Fibroblast of the aortic adventitia (primary cell): ENCODE measurements around the gene HMCN1. TPM values are rescaled to one million over a fixed set of nuclear protein-coding genes. Genes with fewer than 3 reads are reported as not detected.
"Not testable (repeated sequence)": the region's sequence is repeated elsewhere in the genome, so short reads cannot be mapped to it uniquely, and the experiment has no call there.

Experiments used
- DNase-seq: peaks from one replicate; pipeline ENCODE4 v3.0.0-alpha.2; 2010; ENCODE audit warnings: low read depth
- H3K4me3 ChIP-seq: 2 replicates; pipeline ENCODE4 v1.5.1; 2011; ENCODE audit warnings: low read depth, mild to moderate bottlenecking, control low read depth, low read length, moderate library complexity
- total RNA-seq: library from RNA; depleted of rRNA; stranded (reverse); fragments of >200 nt; gene quantifications from 2 replicates; pipeline ENCODE4 v1.2.3, GENCODE V29; 2012; ENCODE audit warnings: low replicate concordance
- TF ChIP-seq, protein P1 (sequence below): IDR thresholded peaks from 2 replicates; pipeline ENCODE4 v1.5.1; 2011; ENCODE audit warnings: mild to moderate bottlenecking, low read length, control low read depth, inconsistent platforms; ENCODE audit not compliant: insufficient read depth

Gene HMCN1
- total RNA-seq, 1 donor = 106 TPM

GRCh38 chr1:185768371-185768770, 34.2 kb downstream of the HMCN1 start:
- TF ChIP-seq, protein P1, sequence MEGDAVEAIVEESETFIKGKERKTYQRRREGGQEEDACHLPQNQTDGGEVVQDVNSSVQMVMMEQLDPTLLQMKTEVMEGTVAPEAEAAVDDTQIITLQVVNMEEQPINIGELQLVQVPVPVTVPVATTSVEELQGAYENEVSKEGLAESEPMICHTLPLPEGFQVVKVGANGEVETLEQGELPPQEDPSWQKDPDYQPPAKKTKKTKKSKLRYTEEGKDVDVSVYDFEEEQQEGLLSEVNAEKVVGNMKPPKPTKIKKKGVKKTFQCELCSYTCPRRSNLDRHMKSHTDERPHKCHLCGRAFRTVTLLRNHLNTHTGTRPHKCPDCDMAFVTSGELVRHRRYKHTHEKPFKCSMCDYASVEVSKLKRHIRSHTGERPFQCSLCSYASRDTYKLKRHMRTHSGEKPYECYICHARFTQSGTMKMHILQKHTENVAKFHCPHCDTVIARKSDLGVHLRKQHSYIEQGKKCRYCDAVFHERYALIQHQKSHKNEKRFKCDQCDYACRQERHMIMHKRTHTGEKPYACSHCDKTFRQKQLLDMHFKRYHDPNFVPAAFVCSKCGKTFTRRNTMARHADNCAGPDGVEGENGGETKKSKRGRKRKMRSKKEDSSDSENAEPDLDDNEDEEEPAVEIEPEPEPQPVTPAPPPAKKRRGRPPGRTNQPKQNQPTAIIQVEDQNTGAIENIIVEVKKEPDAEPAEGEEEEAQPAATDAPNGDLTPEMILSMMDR = no peak
- H3K4me3 ChIP-seq = no peak overlapping the region
- no peak for DNase-seq

DNA sequence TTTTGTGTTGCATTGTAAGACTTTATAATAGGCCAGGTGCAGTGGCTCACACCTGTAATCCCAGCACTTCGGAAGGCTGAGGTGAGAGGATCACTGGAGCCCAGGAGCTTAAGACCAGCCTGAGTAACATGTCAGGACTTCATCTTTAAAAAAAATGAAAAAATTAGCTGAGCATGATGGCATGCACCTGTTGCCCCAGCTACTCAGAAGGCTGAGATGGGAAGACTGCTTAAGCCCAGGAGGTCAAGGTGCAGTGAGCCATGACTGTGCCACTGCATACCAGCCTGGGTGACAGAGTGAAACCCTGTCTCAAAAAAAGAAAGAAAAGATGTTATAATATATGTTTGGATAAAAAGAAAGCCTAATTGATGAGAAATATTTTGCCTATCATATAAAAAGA, 34.9 kb downstream of the HMCN1 start:
- TF ChIP-seq, protein P1 = no peak
- no peak overlapping the region for H3K4me3 ChIP-seq
- no peak for DNase-seq

- no peak for DNase-seq
- TF ChIP-seq, protein P1 = no peak
- no peak overlapping the region for H3K4me3 ChIP-seq
These were observed 40.2 kb downstream of the HMCN1 start for GRCh38 chr1:185774394-185774793.

GRCh38 chr1:185775501-185775900, 41.3 kb downstream of the HMCN1 start:
- H3K4me3 ChIP-seq = no peak overlapping the region
- DNase-seq = peak; percentile 24
- TF ChIP-seq, protein P1 = no peak

DNA sequence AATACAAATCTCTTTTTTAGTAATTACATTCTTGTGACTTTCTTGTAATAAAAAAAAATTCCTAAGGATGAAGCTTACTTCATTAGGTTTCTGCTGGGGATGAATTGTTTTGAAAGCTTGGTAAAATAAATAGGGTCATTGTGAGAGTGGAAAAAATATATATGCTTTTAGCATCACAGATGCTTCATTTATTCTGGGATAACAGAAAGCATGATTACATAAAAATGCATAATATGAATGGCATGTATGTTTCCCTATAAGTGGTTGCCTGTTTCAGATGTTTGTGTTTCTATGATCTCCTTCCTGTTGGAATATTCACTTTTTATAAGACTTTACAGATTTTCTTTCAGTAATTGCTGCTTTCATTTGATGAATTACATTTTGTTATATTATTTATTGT, 42.3 kb downstream of the HMCN1 start:
- DNase-seq = no peak
- no peak overlapping the region for H3K4me3 ChIP-seq
- TF ChIP-seq, protein P1 = no peak

DNA sequence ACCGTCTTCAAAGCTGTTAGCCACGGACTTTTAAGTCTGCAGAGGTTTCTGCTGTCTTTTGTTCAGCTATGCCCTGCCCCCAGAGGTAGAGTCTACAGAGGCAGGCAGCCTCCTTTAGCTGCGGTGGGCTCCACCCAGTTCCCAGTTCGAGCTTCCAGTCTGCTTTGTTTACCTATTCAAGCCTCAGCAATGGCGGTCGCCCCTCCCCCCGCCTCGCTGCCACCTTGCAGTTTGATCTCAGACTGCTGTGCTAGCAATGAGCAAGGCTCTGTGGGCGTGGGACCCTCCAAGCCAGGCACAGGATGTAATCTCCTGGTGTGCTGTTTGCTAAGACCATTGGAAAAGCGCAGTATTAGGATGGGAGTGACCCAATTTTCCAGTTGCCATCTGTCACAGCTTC, 49.7 kb downstream of the HMCN1 start:
- not testable (repeated sequence) for H3K4me3 ChIP-seq, DNase-seq

DNA sequence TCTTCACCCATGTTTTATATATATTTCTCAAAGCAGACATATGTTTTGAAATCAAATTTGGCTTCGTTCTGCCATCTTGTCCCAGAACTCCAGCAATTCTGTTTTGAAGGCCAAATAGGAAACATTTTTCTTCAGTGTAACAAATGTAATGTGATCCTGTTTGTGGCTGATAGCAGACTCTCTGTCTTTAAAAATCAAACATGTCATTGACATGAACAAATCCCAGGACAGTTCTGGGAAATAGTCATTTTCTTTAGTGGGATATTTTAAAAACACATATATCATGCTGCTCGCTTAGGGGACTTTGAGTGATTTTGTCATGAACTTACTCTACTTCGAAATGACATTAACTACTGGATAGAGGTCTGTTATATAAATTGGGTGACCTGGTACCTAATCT, 51.4 kb downstream of the HMCN1 start:
- no peak for DNase-seq
- no peak overlapping the region for H3K4me3 ChIP-seq
- TF ChIP-seq, protein P1 = no peak

- TF ChIP-seq, protein P1 = no peak
- no peak for DNase-seq
- H3K4me3 ChIP-seq = no peak overlapping the region
These were observed 52.3 kb downstream of the HMCN1 start for GRCh38 chr1:185786524-185786923.
